ENCODE data around the gene GRK6. TPM values are rescaled to one million over a fixed set of nuclear protein-coding genes. Genes with fewer than 3 reads are reported as not detected.

GRK6 gene
- polyA plus RNA-seq, 1 experiment: 16.4 TPM

DNA sequence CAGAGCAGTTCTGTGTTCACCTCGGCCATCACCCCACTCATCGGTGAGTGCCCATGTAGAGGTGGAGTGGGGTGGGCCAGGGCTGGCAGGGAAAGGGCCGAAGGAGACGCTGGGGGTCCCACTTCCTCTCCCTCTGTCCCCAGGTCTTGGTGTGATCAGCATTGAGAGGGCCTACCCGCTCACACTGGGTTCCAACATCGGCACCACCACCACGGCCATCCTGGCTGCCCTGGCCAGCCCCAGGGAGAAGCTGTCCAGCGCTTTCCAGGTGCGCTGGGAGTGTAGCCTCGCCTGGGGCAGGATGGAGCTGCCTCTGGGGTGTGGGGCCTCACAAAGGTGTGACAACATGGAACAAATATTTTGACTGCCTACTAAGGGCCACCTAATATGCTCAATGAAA lies 29.7 kb upstream of the GRK6 start:
- POLR2A ChIA-PET: no interaction called here
- H3K27me3 ChIP-seq (ENCODE audit: control insufficient read depth, insufficient read depth, low read length): peaks cover 60% of the 10 kb centered on the region
- H3K9me3 ChIP-seq (ENCODE audit: control insufficient read depth, insufficient read depth, low read length): peaks cover 7% of the 10 kb centered on the region; the same call in 1 of the 2 replicates
- TF ChIP-seq, protein P1, sequence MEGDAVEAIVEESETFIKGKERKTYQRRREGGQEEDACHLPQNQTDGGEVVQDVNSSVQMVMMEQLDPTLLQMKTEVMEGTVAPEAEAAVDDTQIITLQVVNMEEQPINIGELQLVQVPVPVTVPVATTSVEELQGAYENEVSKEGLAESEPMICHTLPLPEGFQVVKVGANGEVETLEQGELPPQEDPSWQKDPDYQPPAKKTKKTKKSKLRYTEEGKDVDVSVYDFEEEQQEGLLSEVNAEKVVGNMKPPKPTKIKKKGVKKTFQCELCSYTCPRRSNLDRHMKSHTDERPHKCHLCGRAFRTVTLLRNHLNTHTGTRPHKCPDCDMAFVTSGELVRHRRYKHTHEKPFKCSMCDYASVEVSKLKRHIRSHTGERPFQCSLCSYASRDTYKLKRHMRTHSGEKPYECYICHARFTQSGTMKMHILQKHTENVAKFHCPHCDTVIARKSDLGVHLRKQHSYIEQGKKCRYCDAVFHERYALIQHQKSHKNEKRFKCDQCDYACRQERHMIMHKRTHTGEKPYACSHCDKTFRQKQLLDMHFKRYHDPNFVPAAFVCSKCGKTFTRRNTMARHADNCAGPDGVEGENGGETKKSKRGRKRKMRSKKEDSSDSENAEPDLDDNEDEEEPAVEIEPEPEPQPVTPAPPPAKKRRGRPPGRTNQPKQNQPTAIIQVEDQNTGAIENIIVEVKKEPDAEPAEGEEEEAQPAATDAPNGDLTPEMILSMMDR (IDR thresholded peaks at IDR 0.05; ENCODE audit: low read depth, low read length): no peak
- no peak overlapping the region for H3K4me3 ChIP-seq (ENCODE audit: low read depth, low read length)
- CTCF ChIA-PET: no interaction called here
- H3K27ac ChIP-seq (ENCODE audit: low read depth, low read length): no peak overlapping the region
- no peak for DNase-seq (ENCODE audit: low read depth, low spot score)

DNA sequence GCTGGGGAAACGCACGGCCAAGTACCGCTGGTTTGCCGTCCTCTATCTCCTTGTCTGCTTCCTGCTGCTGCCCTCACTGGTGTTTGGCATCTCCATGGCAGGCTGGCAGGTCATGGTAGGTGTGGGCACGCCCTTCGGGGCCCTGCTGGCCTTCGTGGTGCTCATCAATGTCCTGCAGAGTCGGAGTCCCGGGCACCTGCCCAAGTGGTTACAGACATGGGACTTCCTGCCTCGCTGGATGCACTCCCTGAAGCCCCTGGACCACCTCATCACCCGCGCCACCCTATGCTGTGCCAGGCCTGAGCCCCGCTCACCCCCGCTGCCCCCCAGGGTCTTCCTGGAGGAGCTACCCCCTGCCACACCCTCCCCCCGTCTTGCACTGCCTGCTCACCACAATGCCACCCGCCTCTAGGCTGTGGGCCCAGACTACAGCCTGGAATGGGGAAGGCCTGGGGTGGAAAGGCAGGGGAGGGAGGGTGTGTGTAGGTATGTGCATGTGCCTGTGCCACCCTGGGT lies 28.5 kb upstream of the GRK6 start:
- Histone ChIP-seq H3K4me3 (ENCODE audit: low read depth, low read length) (no peak overlapping the region), H3K27ac (ENCODE audit: low read depth, low read length) (no peak overlapping the region), H3K9me3 (ENCODE audit: control insufficient read depth, insufficient read depth, low read length) (peaks cover 10% of the 10 kb centered on the region; the same call in 1 of the 2 replicates), H3K27me3 (ENCODE audit: control insufficient read depth, insufficient read depth, low read length) (peaks cover 70% of the 10 kb centered on the region)
- TF ChIP-seq, protein P1 (IDR thresholded peaks at IDR 0.05; ENCODE audit: low read depth, low read length): no peak
- no peak for DNase-seq (ENCODE audit: low read depth, low spot score)
- ChIA-PET CTCF (no interaction called here), POLR2A (no interaction called here)

DNA sequence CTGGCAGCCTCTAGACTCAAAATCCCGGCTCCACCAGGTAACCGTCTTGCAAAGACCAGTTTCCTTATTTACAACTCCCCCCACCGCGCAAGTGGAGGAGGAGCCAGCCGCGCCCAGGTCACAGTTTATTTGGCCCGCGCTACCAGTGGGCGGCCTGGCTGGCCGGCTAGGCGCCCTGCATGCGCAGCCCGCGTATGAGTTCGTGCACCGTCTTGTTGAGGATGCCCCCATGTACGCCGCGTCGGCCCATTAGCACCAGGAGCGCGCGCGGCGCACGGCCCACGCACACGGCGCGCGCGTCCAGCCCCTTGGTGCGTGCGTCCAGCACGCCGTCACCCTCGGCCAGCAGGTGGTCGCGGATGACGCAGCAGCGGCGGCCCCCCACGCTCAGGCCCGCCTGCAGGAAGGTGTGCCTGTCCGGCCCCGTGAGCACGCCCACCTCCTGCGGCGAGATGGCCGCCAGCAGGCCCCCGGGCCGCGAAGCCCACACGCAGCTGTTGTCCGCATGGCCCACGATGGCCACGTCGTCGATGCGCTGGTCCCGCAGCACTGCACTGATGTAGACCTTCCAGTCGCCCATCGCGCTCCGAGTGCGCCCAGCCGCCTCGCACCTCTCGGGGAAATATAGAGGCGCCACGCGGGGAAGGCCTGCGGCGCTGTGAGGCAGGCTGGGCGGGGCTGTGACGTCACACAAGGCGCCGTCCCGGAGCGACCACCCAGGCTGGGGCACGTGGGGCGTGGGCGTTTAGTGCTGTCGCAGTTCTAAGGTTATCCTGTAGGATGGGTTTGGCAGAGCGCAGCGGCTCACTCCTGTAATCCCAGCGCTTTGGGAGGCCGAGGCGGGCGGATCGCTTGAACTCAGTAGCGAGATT lies 26.2 kb upstream of the GRK6 start, which contains the start of gene PFN3:
TSS of gene PFN3 (minus strand) at position 665 of the 872 bp plus-strand sequence. CDS start at position 580, 85 bp downstream.
- H3K27ac ChIP-seq (ENCODE audit: low read depth, low read length): no peak within 1 kb of the TSS
- POLR2A ChIA-PET: no interaction called here
- CTCF ChIA-PET: interaction anchor here (1.5 to 5.6 kb wide), 3 partner anchors 9 to 52 kb away, joined by 3 to 120 read pairs (median 90); no protein-coding TSS in a partner anchor
- DNase-seq (ENCODE audit: low read depth, low spot score): no peak
- peaks cover 10% of the 10 kb centered on the region; the same call in 1 of the 2 replicates for H3K9me3 ChIP-seq (ENCODE audit: control insufficient read depth, insufficient read depth, low read length)
- H3K4me3 ChIP-seq (ENCODE audit: low read depth, low read length): no peak within 1 kb of the TSS
- H3K27me3 ChIP-seq (ENCODE audit: control insufficient read depth, insufficient read depth, low read length): peaks cover 68% of the 10 kb centered on the region
- TF ChIP-seq, protein P1 (IDR thresholded peaks at IDR 0.05; ENCODE audit: low read depth, low read length): no peak

DNA sequence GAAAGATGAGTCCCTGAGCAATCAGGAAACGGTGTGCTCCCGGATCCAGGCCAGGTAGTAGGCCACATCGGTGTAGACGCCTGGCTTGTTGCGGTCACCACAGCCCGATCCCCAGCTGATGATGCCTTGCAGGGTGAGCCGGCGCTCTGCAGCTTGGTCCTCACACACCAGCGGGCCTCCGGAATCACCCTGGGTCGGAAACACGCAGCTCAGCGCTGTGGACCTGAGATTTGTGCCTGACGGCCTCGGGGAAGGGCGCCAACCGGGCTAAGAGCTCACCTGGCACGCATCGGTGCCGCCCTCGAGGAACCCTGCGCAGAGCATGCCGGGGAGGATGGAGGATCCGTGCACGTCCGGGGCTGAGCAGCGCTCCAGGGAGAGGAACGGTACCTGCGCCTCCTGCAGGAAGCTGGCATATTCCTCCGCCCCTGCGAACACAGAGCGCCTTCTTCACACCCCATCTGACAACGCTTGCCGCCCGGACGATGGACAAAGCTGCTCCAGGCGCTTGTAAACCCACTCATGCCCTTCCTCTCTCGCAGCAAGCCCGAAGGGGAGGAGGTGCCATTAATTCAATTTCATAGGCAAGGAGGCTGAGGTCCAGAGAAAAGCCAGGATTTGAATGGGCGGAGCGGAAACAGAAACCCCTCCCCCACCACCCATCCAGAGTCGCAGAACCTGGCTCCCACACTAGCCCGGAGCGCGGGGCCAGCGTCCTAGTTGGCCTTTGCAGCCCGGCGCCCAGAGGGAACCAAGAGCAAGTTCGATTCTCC lies 24.0 kb upstream of the GRK6 start:
- ChIA-PET CTCF (interaction anchor here (0.9 to 5.6 kb wide), 19 partner anchors 11 to 288 kb away, joined by 3 to 120 read pairs (median 19); partner anchors contain the start of gene GRK6), POLR2A (interaction anchor here (0.6 to 3.7 kb wide), 6 partner anchors 12 to 283 kb away, joined by 3 to 26 read pairs (median 10); partner anchors contain the start of gene GRK6)
- no peak for DNase-seq (ENCODE audit: low read depth, low spot score)
- peak overlapping the region; percentile 69 for H3K4me3 ChIP-seq (ENCODE audit: low read depth, low read length)
- no peak overlapping the region for H3K27ac ChIP-seq (ENCODE audit: low read depth, low read length)
- peaks cover 10% of the 10 kb centered on the region; the same call in 1 of the 2 replicates for H3K9me3 ChIP-seq (ENCODE audit: control insufficient read depth, insufficient read depth, low read length)
- TF ChIP-seq, protein P1 (IDR thresholded peaks at IDR 0.05; ENCODE audit: low read depth, low read length): peak; percentile 59
- peaks cover 55% of the 10 kb centered on the region for H3K27me3 ChIP-seq (ENCODE audit: control insufficient read depth, insufficient read depth, low read length)
